Activated naive CD4-positive, alpha-beta T cell treated with anti-CD3 and anti-CD28 coated beads, Interleukin-2, amount 50 U/mL, for 72 hours (primary cell): ENCODE results near the gene HNRNPF. TPM values are rescaled to one million over a fixed set of nuclear protein-coding genes. Genes with fewer than 3 reads are reported as not detected.

ENCODE experiments used
- ATAC-seq, 2 donors: fragments of 150-1000 bp; cut with Tn5 transposase; 2 replicates each; pipeline ENCODE4 v1.10.0; 2021; ENCODE audit warnings: mild to moderate bottlenecking in 2 of 2, moderate library complexity in 2 of 2
- DNase-seq, 2 donors: peaks; one replicate each; pipeline ENCODE4 v3.0.0; 2021 to 2022; ENCODE audit warnings: low spot score in 2 of 2
- H3K27ac Mint-ChIP-seq, 2 donors: one replicate each; pipeline ENCODE4 v1.8.0; 2022; ENCODE audit warnings: mild to moderate bottlenecking in 2 of 2, mixed read lengths in 2 of 2
- H3K36me3 Mint-ChIP-seq, 2 donors: one replicate each; pipeline ENCODE4 v1.8.0; 2022; ENCODE audit warnings: mixed read lengths in 2 of 2
- H3K9me3 Mint-ChIP-seq, 2 donors: one replicate each; pipeline ENCODE4 v1.8.0; 2022; ENCODE audit warnings: mixed read lengths in 2 of 2
- total RNA-seq, 2 donors: library from RNA; stranded (reverse); gene quantifications; one replicate each; pipeline ENCODE4 v1.2.3, GENCODE V29; 2022

The HNRNPF gene
- total RNA-seq, 2 donors from 2014 or later, result 410 to 434 TPM

GRCh38 chr10:43392748-43393147 lies 16.2 kb downstream of the HNRNPF start:
- H3K27ac Mint-ChIP-seq, result peak overlapping the region; percentile 74 to 92
- no peaks in the 10 kb centered on the region for H3K9me3 Mint-ChIP-seq
- peaks cover 62 to 78% of the 10 kb centered on the region in 2 donors for H3K36me3 Mint-ChIP-seq
- DNase-seq, result no peak
- no peak for ATAC-seq

GRCh38 chr10:43391496-43391895 lies 17.5 kb downstream of the HNRNPF start:
- Mint-ChIP-seq H3K36me3 (peaks cover 71 to 81% of the 10 kb centered on the region in 2 donors), H3K27ac (peak overlapping the region; percentile 74 to 92), H3K9me3 (no peaks in the 10 kb centered on the region)
- no peak for DNase-seq
- no peak for ATAC-seq

GRCh38 chr10:43390759-43391158 lies 18.2 kb downstream of the HNRNPF start:
- ATAC-seq, result no peak
- Mint-ChIP-seq H3K27ac (peak overlapping the region; percentile 33 to 50), H3K36me3 (peaks cover 64 to 75% of the 10 kb centered on the region in 2 donors), H3K9me3 (no peaks in the 10 kb centered on the region)
- no peak for DNase-seq

GRCh38 chr10:43390333-43390732 lies 18.7 kb downstream of the HNRNPF start:
- Mint-ChIP-seq H3K9me3 (no peaks in the 10 kb centered on the region), H3K36me3 (peaks cover 59 to 71% of the 10 kb centered on the region in 2 donors)
- ATAC-seq, result no peak

GRCh38 chr10:43389867-43390266 lies 19.1 kb downstream of the HNRNPF start:
- H3K36me3 Mint-ChIP-seq, result peaks cover 55 to 67% of the 10 kb centered on the region in 2 donors
- no peak for DNase-seq
- ATAC-seq, result no peak
- no peaks in the 10 kb centered on the region for H3K9me3 Mint-ChIP-seq
- peak overlapping the region; percentile 33 to 50 for H3K27ac Mint-ChIP-seq

More at GRCh38 chr10:43390333-43390732, 18.7 kb downstream of the HNRNPF start:
- peak overlapping the region; percentile 33 to 50 for H3K27ac Mint-ChIP-seq
- DNase-seq, result no peak

- H3K36me3 Mint-ChIP-seq, result peaks cover 36 to 49% of the 10 kb centered on the region in 2 donors
- H3K27ac Mint-ChIP-seq, result peak overlapping the region; percentile 39 to 95
- no peak for DNase-seq
- ATAC-seq, result no peak
- H3K9me3 Mint-ChIP-seq, result no peaks in the 10 kb centered on the region
Observed at GRCh38 chr10:43387678-43388032, 21.3 kb downstream of the HNRNPF start.

GRCh38 chr10:43386981-43387677 lies 21.9 kb downstream of the HNRNPF start:
- peak overlapping the region; percentile 39 to 95 for H3K27ac Mint-ChIP-seq
- DNase-seq, result no peak
- no peaks in the 10 kb centered on the region for H3K9me3 Mint-ChIP-seq
- peaks cover 32 to 43% of the 10 kb centered on the region in 2 donors for H3K36me3 Mint-ChIP-seq
- ATAC-seq, result no peak

- H3K36me3 Mint-ChIP-seq, result peaks cover 32 to 38% of the 10 kb centered on the region in 2 donors
- no peak overlapping the region for H3K27ac Mint-ChIP-seq
- ATAC-seq, result no peak
Observed at GRCh38 chr10:43386549-43386948, 22.4 kb downstream of the HNRNPF start.

GRCh38 chr10:43385412-43386004 lies 23.5 kb downstream of the HNRNPF start:
- H3K9me3 Mint-ChIP-seq, result no peaks in the 10 kb centered on the region
- no peak for ATAC-seq
- DNase-seq, result no peak
- peaks cover 29 to 32% of the 10 kb centered on the region in 2 donors for H3K36me3 Mint-ChIP-seq
- H3K27ac Mint-ChIP-seq, result no peak overlapping the region

More at GRCh38 chr10:43386549-43386948, 22.4 kb downstream of the HNRNPF start:
- no peak for DNase-seq
- no peaks in the 10 kb centered on the region for H3K9me3 Mint-ChIP-seq

- DNase-seq (no peak), ATAC-seq (peak in 1 of 2 donors; percentile 19)
- peak overlapping the region; percentile 59 to 91 for H3K27ac Mint-ChIP-seq
- H3K9me3 Mint-ChIP-seq, result no peaks in the 10 kb centered on the region
- H3K36me3 Mint-ChIP-seq, result peaks cover 22 to 25% of the 10 kb centered on the region in 2 donors
Observed at GRCh38 chr10:43384252-43385221, 24.4 kb downstream of the HNRNPF start.

- Mint-ChIP-seq H3K36me3 (peaks cover 16 to 18% of the 10 kb centered on the region in 2 donors), H3K9me3 (no peaks in the 10 kb centered on the region), H3K27ac (peak overlapping the region in 1 of 2 donors; percentile 59)
- ATAC-seq, result peak in 1 of 2 donors; percentile 19
- no peak for DNase-seq
Observed at GRCh38 chr10:43383204-43383971, 25.6 kb downstream of the HNRNPF start.

GRCh38 chr10:43380610-43381222 lies 28.3 kb downstream of the HNRNPF start:
- no peaks in the 10 kb centered on the region for H3K9me3 Mint-ChIP-seq
- peak; percentile 16 to 58 for ATAC-seq
- H3K36me3 Mint-ChIP-seq, result no peaks in the 10 kb centered on the region
- no peak for DNase-seq
- H3K27ac Mint-ChIP-seq, result peak overlapping the region; percentile 66 to 82

- no peak for DNase-seq
- Mint-ChIP-seq H3K27ac (peak overlapping the region in 1 of 2 donors; percentile 62), H3K9me3 (no peaks in the 10 kb centered on the region), H3K36me3 (no peaks in the 10 kb centered on the region)
- peak in 1 of 2 donors; percentile 25 for ATAC-seq
Observed at GRCh38 chr10:43377424-43377883, 31.5 kb downstream of the HNRNPF start.

- no peak for ATAC-seq
- no peak for DNase-seq
- H3K36me3 Mint-ChIP-seq, result no peaks in the 10 kb centered on the region
- H3K27ac Mint-ChIP-seq, result peak overlapping the region; percentile 29 to 62
- no peaks in the 10 kb centered on the region for H3K9me3 Mint-ChIP-seq
Observed at GRCh38 chr10:43376828-43377423, 32.1 kb downstream of the HNRNPF start.

- DNase-seq, result no peak
- no peaks in the 10 kb centered on the region for H3K36me3 Mint-ChIP-seq
- ATAC-seq, result no peak
- no peaks in the 10 kb centered on the region for H3K9me3 Mint-ChIP-seq
- H3K27ac Mint-ChIP-seq, result peak overlapping the region in 1 of 2 donors; percentile 29
Observed at GRCh38 chr10:43376046-43376635, 32.8 kb downstream of the HNRNPF start.
